ENCODE results near the gene RNF41. TPM values are rescaled to one million over a fixed set of nuclear protein-coding genes. Genes with fewer than 3 reads are reported as not detected.

The RNF41 gene
- total and polyA plus RNA-seq, 2 of the 13 experiments (the other 11 are each of a cell fraction or from before 2014, with no cell fraction given) = 27.1 to 39.4 TPM

GRCh38 chr12:56221232-56221756, 428 bp downstream of the RNF41 start:
- TSS peak; percentile 93 for BruUV-seq (replicated peaks)
- no peaks in the 10 kb centered on the region for H4K20me1 ChIP-seq (ENCODE audit: insufficient read depth, low read length)
- intact Hi-C loops (cut with micrococcal nuclease; ENCODE audit: unreplicated experiment) = loop anchor here (2.0 to 5.0 kb wide), 2 partner anchors 14 to 36 kb away; partner anchors contain the start of gene ANKRD52
- TF ChIP-seq ZNF333 (CRISPR knock-in tag; IDR thresholded peaks at IDR 0.05; ENCODE audit: borderline replicate concordance) (peak; percentile 13; the same call in 1 of the 2 replicates), HIC2 (CRISPR knock-in tag; IDR thresholded peaks at IDR 0.05; ENCODE audit: low read depth) (0 out of 2 replicates have a peak, but pooled peaks have one; percentile 13), ZNF263 (CRISPR knock-in tag; IDR thresholded peaks at IDR 0.05) (0 out of 2 replicates have a peak, but pooled peaks have one; percentile 15), KDM5B (CRISPR knock-in tag; IDR thresholded peaks at IDR 0.05; ENCODE audit: borderline replicate concordance) (peak; percentile 1; the same call in 1 of the 2 replicates), ZNF513 (CRISPR knock-in tag; conservative IDR thresholded peaks at IDR 0.05) (no peak), ZNF563 (CRISPR knock-in tag; IDR thresholded peaks at IDR 0.05) (no peak), ZFYVE20 (CRISPR knock-in tag; IDR thresholded peaks at IDR 0.05; ENCODE audit: borderline replicate concordance, low read depth) (0 out of 2 replicates have a peak, but pooled peaks have one; percentile 66), PHF5A (CRISPR knock-in tag; IDR thresholded peaks at IDR 0.05; ENCODE audit: low read depth, unreplicated experiment) (no peak), ZMAT5 (CRISPR knock-in tag; IDR thresholded peaks at IDR 0.05; ENCODE audit: borderline replicate concordance, low read depth) (no peak), ZNF101 (CRISPR knock-in tag; IDR thresholded peaks at IDR 0.05; ENCODE audit: borderline replicate concordance, low read depth) (no peak), ZNF280D (CRISPR knock-in tag; IDR thresholded peaks at IDR 0.05) (0 out of 2 replicates have a peak, but pooled peaks have one; percentile 12), TIGD3 (CRISPR knock-in tag; IDR thresholded peaks at IDR 0.05; ENCODE audit: borderline replicate concordance) (0 out of 2 replicates have a peak, but pooled peaks have one; percentile 26), FOXK2 (IDR thresholded peaks at IDR 0.05) (peak; percentile 82), ZNF326 (CRISPR knock-in tag; IDR thresholded peaks at IDR 0.05; ENCODE audit: borderline replicate concordance) (no peak)

More at GRCh38 chr12:56221232-56221756, 428 bp downstream of the RNF41 start:
- ATAC-seq = peak; percentile 29
- Histone ChIP-seq H3K9me3 (ENCODE audit: low read length) (no peaks in the 10 kb centered on the region), H3K79me2 (ENCODE audit: insufficient read depth, low read length) (peaks cover 12% of the 10 kb centered on the region), H3K36me3 (replicated peaks in 1 of 2; ENCODE audit: control insufficient read depth in 1 of 2, insufficient read depth in 2 of 2, low read length in 2 of 2) (peaks cover 0 to 4% of the 10 kb centered on the region in 2 experiments; a peak in 2 of 5 replicates), H3K9ac (ENCODE audit: insufficient read depth, low read depth, low read length) (peak overlapping the region; percentile 90), H3K27ac (ENCODE audit: extremely low read length, insufficient read depth, low read length) (peak overlapping the region; percentile 89), H2AFZ (ENCODE audit: low read length) (no peak overlapping the region), H3K4me1 (ENCODE audit: insufficient read depth, low read length) (peaks cover 37% of the 10 kb centered on the region), H3K27me3 (ENCODE audit: control insufficient read depth in 1 of 2, insufficient read depth in 2 of 2, low read length in 2 of 2) (no peaks in the 10 kb centered on the region; a peak in 1 of 5 replicates), H3K4me3 (replicated peaks in 1 of 3; ENCODE audit: insufficient read depth in 1 of 3, low read depth in 2 of 3, low read length in 3 of 3) (peak overlapping the region; percentile 91 to 94 (median 91)), H3K4me2 (ENCODE audit: low read depth, low read length) (peak overlapping the region; percentile 95)
- no peak for FAIRE-seq
- DNase-seq (ENCODE audit: low spot score) = no peak
- POLR2A ChIA-PET = interaction anchor here (0.5 to 3.8 kb wide), 38 partner anchors 10 to 415 kb away, joined by 3 to 96 read pairs (median 6); partner anchors contain the start of genes ANKRD52, CNPY2, COQ10A and CS
- CTCF ChIA-PET (ENCODE audit: low intra/inter-chr PET ratio, low total read pairs) = interaction anchor here (0.7 kb wide), 1 partner anchor 29 kb away, joined by 3 read pairs; no protein-coding TSS in a partner anchor
- in situ Hi-C loops (cut with HindIII; ENCODE audit: extremely low pct_ligation_motif_present, low pct_unique_long_range_greater_than_20kb) = loop anchor here (5.0 kb wide), 1 partner anchor 36 kb away; the partner anchor contains the start of gene ANKRD52
- WGBS (ENCODE audit: low lambda C conversion rate) = under 1% methylated on average over 17 of the region's 21 CpGs

Data from HepG2 (cell line).